KBM-7 (cell line): ENCODE measurements around the gene ADM2.
"Not testable (repeated sequence)": the region's sequence is repeated elsewhere in the genome, so short reads cannot be mapped to it uniquely, and the experiment has no call there.

Source experiments
- DNase-seq: peaks from one replicate; pipeline ENCODE4 v3.0.0-alpha.2; 2015
- in situ Hi-C: fragments of 300-500 bp; cut with MboI; formaldehyde crosslinking; loops from 2 replicates; pipeline ENCODE4 v1.14.3; 2020; ENCODE audit warnings: low sequenced_read_pairs, low pct_unique_long_range_greater_than_20kb, mixed read lengths

Gene ADM2

GRCh38 chr22:50518606-50519005, 37.3 kb downstream of the ADM2 start:
- DNase-seq = no peak
- in situ Hi-C loops = no loop called here

GRCh38 chr22:50519151-50519550, 37.8 kb downstream of the ADM2 start:
- DNase-seq = no peak
- in situ Hi-C loops = no loop called here

- DNase-seq, in situ Hi-C loops: not testable (repeated sequence)
Observed at GRCh38 chr22:50520184-50520583, 38.8 kb downstream of the ADM2 start.

GRCh38 chr22:50520826-50521453, 39.6 kb downstream of the ADM2 start:
- in situ Hi-C loops = no loop called here
- DNase-seq = no peak

GRCh38 chr22:50521710-50522109, 40.4 kb downstream of the ADM2 start:
- in situ Hi-C loops = no loop called here
- DNase-seq = no peak

GRCh38 chr22:50522208-50522805, 41.0 kb downstream of the ADM2 start:
- in situ Hi-C loops = no loop called here
- DNase-seq = no peak

- no peak for DNase-seq
- in situ Hi-C loops = no loop called here
Observed at GRCh38 chr22:50522806-50523438, 41.6 kb downstream of the ADM2 start.

GRCh38 chr22:50523458-50523805, 42.1 kb downstream of the ADM2 start:
- in situ Hi-C loops = no loop called here
- DNase-seq = no peak

- no peak for DNase-seq
- in situ Hi-C loops = no loop called here
Observed at GRCh38 chr22:50523806-50524675, 42.7 kb downstream of the ADM2 start.

- in situ Hi-C loops = no loop called here
- DNase-seq = peak; percentile 57
Observed at GRCh38 chr22:50524676-50525103, 43.3 kb downstream of the ADM2 start.

- DNase-seq = peak; percentile 98
- in situ Hi-C loops = no loop called here
Observed at GRCh38 chr22:50525104-50525857, 43.9 kb downstream of the ADM2 start, which contains the start of gene SCO2. TSS of gene SCO2 (minus strand) at chr22:50525598. CDS start at chr22:50524411, 1,187 bp downstream.

- no peak for DNase-seq
- in situ Hi-C loops = no loop called here
Observed at GRCh38 chr22:50525858-50526107, 44.4 kb downstream of the ADM2 start.

GRCh38 chr22:50526108-50526833, 44.9 kb downstream of the ADM2 start:
- in situ Hi-C loops = no loop called here
- peak; percentile 87 for DNase-seq

GRCh38 chr22:50526834-50527801, 45.8 kb downstream of the ADM2 start:
- DNase-seq = peak; percentile 70
- in situ Hi-C loops = no loop called here

- in situ Hi-C loops = no loop called here
Observed at GRCh38 chr22:50527921-50528681, 46.8 kb downstream of the ADM2 start.

GRCh38 chr22:50528682-50529415, 47.5 kb downstream of the ADM2 start:
- in situ Hi-C loops = no loop called here

More at GRCh38 chr22:50527921-50528681, 46.8 kb downstream of the ADM2 start:
- DNase-seq = no peak

More at GRCh38 chr22:50528682-50529415, 47.5 kb downstream of the ADM2 start:
- DNase-seq = no peak
